K562 (cell line): ENCODE results near the gene NECTIN3. TPM values are rescaled to one million over a fixed set of nuclear protein-coding genes. Genes with fewer than 3 reads are reported as not detected.

ENCODE experiments used
- ATAC-seq: fragments of 200-7000 bp; cut with Tn5 transposase; 3 replicates; pipeline ENCODE4 v1.9.1; 2020; ENCODE audit warnings: moderate library complexity
- BruUV-seq: library from RNA; stranded (reverse); fragments of 400-500 nt; replicated peaks from 2 replicates; lab custom pipeline; 2021; lab: Mats Ljungman, UMichigan
- CTCF ChIA-PET: fragments of 300-600 bp; formaldehyde crosslinking; extraction: SDS; loops from one replicate; lab custom pipeline; 2021; ENCODE audit warnings: low intra/inter-chr PET ratio; lab: Yijun Ruan, JAX
- POLR2A ChIA-PET: fragments of 300-600, 350-650 bp; sonication (Branson Sonifier 250); formaldehyde crosslinking; extraction: SDS; loops from one replicate; lab custom pipeline; 2021; ENCODE audit warnings: antibody characterized with exemption, inconsistent platforms; lab: Yijun Ruan, JAX
- DNase-seq, 4 experiments: peaks; one replicate each; pipeline versions ENCODE4 v3.0.0 to v3.0.0-alpha.2; 2011 to 2018; ENCODE audit warnings: low spot score in 3 of 4, mixed read lengths in 3 of 4; ENCODE audit errors: extremely low read depth in 1 of 4
- FAIRE-seq: peaks from 2 replicates; lab custom pipeline; 2011; peaks lifted over from hg19 to GRCh38; lab: Jason Lieb, UNC
- H2AFZ ChIP-seq: 2 replicates; pipeline ENCODE4 v1.6.0; 2011; ENCODE audit warnings: low read depth, low read length, control low read depth, inconsistent platforms
- H3K27ac ChIP-seq: fragments of 200-600 bp; 3 replicates; pipeline ENCODE4 v1.8.0; 2011; ENCODE audit warnings: low read depth, mild to moderate bottlenecking, control low read depth, inconsistent platforms, low read length, moderate library complexity, mixed read lengths; ENCODE audit errors: extremely low read depth
- H3K27me3 ChIP-seq, 2 experiments: fragments of 300-600 bp in 1 of 2; 2 replicates in 1 of 2; 3 replicates in 1 of 2; pipeline versions ENCODE4 v1.6.0 to v1.8.0; 2011; ENCODE audit warnings: inconsistent platforms in 2 of 2, low read length in 2 of 2, mild to moderate bottlenecking in 1 of 2, mixed read lengths in 1 of 2, moderate library complexity in 1 of 2; ENCODE audit not compliant: control insufficient read depth in 2 of 2, insufficient read depth in 2 of 2
- H3K36me3 ChIP-seq: fragments of 300-600 bp; 3 replicates; pipeline ENCODE4 v1.8.0; 2011; ENCODE audit warnings: mild to moderate bottlenecking, low read length, inconsistent platforms; ENCODE audit not compliant: control insufficient read depth, insufficient read depth
- H3K4me1 ChIP-seq, 2 experiments: fragments of 200-600 bp in 1 of 2; replicated peaks in 1 of 2; 2 replicates in 1 of 2; 3 replicates in 1 of 2; pipeline versions ENCODE4 v1.5.1 to v1.8.0; 2011; ENCODE audit warnings: inconsistent platforms in 2 of 2, low read length in 2 of 2, mild to moderate bottlenecking in 1 of 2, mixed read lengths in 1 of 2, moderate library complexity in 1 of 2; ENCODE audit not compliant: control insufficient read depth in 2 of 2, insufficient read depth in 2 of 2
- H3K4me2 ChIP-seq: 2 replicates; pipeline ENCODE4 v1.6.1; 2011; ENCODE audit warnings: low read length, control low read depth, inconsistent platforms, mixed read lengths; ENCODE audit not compliant: insufficient read depth
- H3K4me3 ChIP-seq: fragments of 200-600 bp; sonication (generic), shearing (Covaris generic); 2 replicates; pipeline ENCODE4 v1.5.1; 2016; ENCODE audit warnings: control low read depth, inconsistent platforms
- H3K79me2 ChIP-seq: fragments of 200-600 bp; 3 replicates; pipeline ENCODE4 v1.8.0; 2011; ENCODE audit warnings: low read length, inconsistent platforms; ENCODE audit not compliant: control insufficient read depth, insufficient read depth
- H3K9ac ChIP-seq, 2 experiments: 2 replicates each; pipeline versions ENCODE4 v1.6.0 to v1.6.1; 2011; ENCODE audit warnings: low read depth in 2 of 2, low read length in 2 of 2, control low read depth in 1 of 2, inconsistent platforms in 1 of 2, mild to moderate bottlenecking in 1 of 2, mixed read lengths in 1 of 2; ENCODE audit not compliant: insufficient read depth in 1 of 2
- H3K9me1 ChIP-seq: one replicate; pipeline ENCODE4 v1.6.0; 2011; ENCODE audit warnings: inconsistent platforms, mild to moderate bottlenecking, low read length, moderate library complexity; ENCODE audit not compliant: control insufficient read depth, insufficient read depth
- H3K9me3 ChIP-seq: replicated peaks from 2 replicates; pipeline ENCODE4 v1.5.1; 2011; ENCODE audit warnings: low read depth, low read length, inconsistent platforms; ENCODE audit not compliant: control insufficient read depth, insufficient read depth
- H4K20me1 ChIP-seq: replicated peaks from 2 replicates; pipeline ENCODE4 v1.6.1; 2011; ENCODE audit warnings: low read length, inconsistent platforms, mixed read lengths; ENCODE audit not compliant: control insufficient read depth, insufficient read depth
- BACH1 ChIP-seq: fragments of 200-800 bp; sonication (Bioruptor generic); IDR thresholded peaks from 2 replicates; pipeline ENCODE4 v1.6.1; 2016; ENCODE audit warnings: missing genetic modification characterization, missing compliant biosample characterization
- BRD4 ChIP-seq: fragments of 200-600 bp; sonication (generic); IDR thresholded peaks from 2 replicates; pipeline ENCODE4 v1.6.1; 2017; ENCODE audit warnings: inconsistent platforms
- CBX5 ChIP-seq: IDR thresholded peaks from 2 replicates; pipeline ENCODE4 v1.6.1; 2014; ENCODE audit warnings: low read depth, borderline replicate concordance
- ETV5 ChIP-seq: sonication (generic); formaldehyde crosslinking; IDR thresholded peaks from 2 replicates; pipeline ENCODE4 v1.4.0; 2020; ENCODE audit warnings: low read depth, mild to moderate bottlenecking, missing genetic modification reagents
- KLF1 ChIP-seq: fragments of 450-650 bp; IDR thresholded peaks from 2 replicates; pipeline ENCODE4 v1.6.1; 2016; ENCODE audit warnings: missing genetic modification characterization, missing compliant biosample characterization
- PHTF2 ChIP-seq: fragments of 250-450 bp; sonication (Bioruptor Pico); IDR thresholded peaks from 2 replicates; pipeline ENCODE4 v1.5.0; 2021; ENCODE audit warnings: mild to moderate bottlenecking
- SNIP1 ChIP-seq: fragments of 450-650 bp; IDR thresholded peaks from 2 replicates; pipeline ENCODE4 v1.7.1; 2017; ENCODE audit warnings: low read depth, mild to moderate bottlenecking
- ZNF785 ChIP-seq: fragments of 250-450 bp; sonication (Bioruptor Pico); IDR thresholded peaks from 2 replicates; pipeline ENCODE4 v1.4.0; 2020; ENCODE audit warnings: mild to moderate bottlenecking
- WGBS: fragments of 100-300 bp; shearing (Covaris generic); methylation state at CpG from one replicate; pipeline ENCODE4 v1.1.6; 2016; ENCODE audit warnings: low coverage, mixed read lengths; ENCODE audit not compliant: insufficient coverage; ENCODE audit errors: missing lambda C conversion rate; 5-methylcytosine and 5-hydroxymethylcytosine counted together
- in situ Hi-C: fragments of 300-500 bp; cut with MboI; formaldehyde crosslinking; loops from 4 replicates; pipeline ENCODE4 v1.15.0; 2018; ENCODE audit warnings: inconsistent platforms, mixed read lengths
- intact Hi-C: fragments of 100-400 bp; cut with micrococcal nuclease; formaldehyde crosslinking; loops from 2 replicates; pipeline ENCODE4 v1.14.2; 2022
- polyA plus RNA-seq, 8 experiments: library from polyadenylated mRNA; depleted of rRNA in 4 of 8; stranded (reverse) in 5 of 8; unstranded in 3 of 8; fragments of >200 nt; fragmentation: Nextera tagmentation in 2 of 8; fragmentation: Illumina TruSeq in 1 of 8; extraction: Ambion mirVana in 2 of 8; extraction: Trizol in 1 of 8; gene quantifications; 2 replicates each; pipeline versions ENCODE4 v1.2.1 to v1.2.3, GENCODE V29; 2011 to 2014; ENCODE audit warnings: inconsistent platforms in 1 of 8, missing spikeins in 1 of 8
- total RNA-seq, 7 experiments: library from RNA; depleted of rRNA in 6 of 7; stranded (reverse); fragments of >200 nt in 6 of 7; fragmentation: Illumina TruSeq in 2 of 7; extraction: Trizol in 2 of 7; gene quantifications; 2 replicates each; pipeline versions ENCODE4 v1.2.1 to v1.2.3, GENCODE V29; 2011 to 2021; ENCODE audit warnings: low replicate concordance in 1 of 7
- TF ChIP-seq, protein P1 (sequence below): sonication (generic); formaldehyde crosslinking; IDR thresholded peaks from 2 replicates; pipeline ENCODE4 v1.8.0; 2022; ENCODE audit warnings: missing genetic modification reagents, mild to moderate bottlenecking, borderline replicate concordance

Gene NECTIN3
- total and polyA plus RNA-seq, 9 of the 15 experiments (the other 6 are each of a cell fraction or from before 2014, with no cell fraction given): 0.16 TPM; not detected in 8

DNA sequence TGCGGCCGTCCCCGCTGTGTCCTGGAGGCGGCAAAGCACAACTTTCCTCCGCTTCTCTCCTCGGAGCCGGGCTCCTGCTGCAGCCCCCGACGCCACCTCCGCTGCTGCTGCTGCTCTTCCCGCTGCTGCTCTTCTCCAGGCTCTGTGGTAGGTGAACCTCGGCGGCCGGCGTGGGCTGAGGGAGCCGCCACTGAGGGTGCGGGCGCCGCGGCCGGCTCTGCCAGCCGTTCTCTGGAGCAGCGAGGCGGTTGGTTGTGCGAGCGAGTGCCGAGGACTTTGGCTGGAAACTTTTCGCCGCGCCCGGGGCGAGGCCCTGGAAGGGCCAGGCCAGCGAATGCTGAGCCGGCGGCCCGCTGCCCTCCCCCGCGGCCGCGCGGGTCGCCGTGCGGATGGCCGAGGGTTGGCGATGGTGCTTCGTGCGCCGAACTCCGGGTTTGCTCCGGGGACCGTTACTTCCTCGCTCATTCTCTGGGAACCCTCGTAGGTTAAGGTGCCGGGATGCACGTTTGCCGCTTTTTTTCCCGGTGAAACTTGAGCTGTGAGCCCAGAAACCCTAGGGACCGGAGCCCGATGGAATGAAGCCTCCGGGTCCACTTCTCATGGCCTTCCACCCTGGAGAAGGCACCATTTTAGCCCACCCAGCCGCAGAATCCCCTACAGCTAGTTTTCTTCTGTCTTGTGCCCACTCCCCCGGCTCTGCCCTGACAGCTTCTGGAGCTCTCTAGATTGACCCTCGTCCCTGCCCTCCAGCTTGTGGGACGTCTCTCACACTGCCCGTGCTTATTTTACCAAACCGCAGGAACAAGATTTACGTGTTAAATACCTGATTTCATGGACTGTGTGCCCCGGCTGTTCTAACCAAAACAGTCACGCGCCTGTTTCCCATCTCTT lies 660 bp downstream of the NECTIN3 start:
- Histone ChIP-seq H3K79me2 (no peaks in the 10 kb centered on the region), H3K9ac (no peak overlapping the region)
- no TSS peak for BruUV-seq
- no peak for TF ChIP-seq BACH1
- TF ChIP-seq ZNF785: no peak
- no peak for TF ChIP-seq KLF1 (tag)
- TF ChIP-seq CBX5: no peak
- TF ChIP-seq BRD4: no peak
- no peak for TF ChIP-seq ETV5 (CRISPR knock-in tag)
- no peak for TF ChIP-seq SNIP1
- no peak for TF ChIP-seq PHTF2 (CRISPR knock-in tag)
- TF ChIP-seq, protein P1, sequence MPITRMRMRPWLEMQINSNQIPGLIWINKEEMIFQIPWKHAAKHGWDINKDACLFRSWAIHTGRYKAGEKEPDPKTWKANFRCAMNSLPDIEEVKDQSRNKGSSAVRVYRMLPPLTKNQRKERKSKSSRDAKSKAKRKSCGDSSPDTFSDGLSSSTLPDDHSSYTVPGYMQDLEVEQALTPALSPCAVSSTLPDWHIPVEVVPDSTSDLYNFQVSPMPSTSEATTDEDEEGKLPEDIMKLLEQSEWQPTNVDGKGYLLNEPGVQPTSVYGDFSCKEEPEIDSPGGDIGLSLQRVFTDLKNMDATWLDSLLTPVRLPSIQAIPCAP (CRISPR knock-in tag): no peak
- TF ChIP-seq, all 486 proteins: peak for 0
- FAIRE-seq (no peak), ATAC-seq (no peak; the same call in 2 of the 3 replicates), DNase-seq (no peak)
- Histone ChIP-seq H3K4me2 (no peak overlapping the region), H3K27me3 (peaks cover 3 to 17% of the 10 kb centered on the region in 2 experiments; a peak in 2 of 5 replicates), H2AFZ (no peak overlapping the region), H3K9me1 (no peaks in the 10 kb centered on the region), H3K4me3 (no peak overlapping the region), H3K27ac (no peak overlapping the region), H4K20me1 (no peaks in the 10 kb centered on the region), H3K4me1 (peaks cover 0 to 12% of the 10 kb centered on the region in 2 experiments; a peak in 2 of 5 replicates), H3K36me3 (no peaks in the 10 kb centered on the region), H3K9me3 (no peaks in the 10 kb centered on the region)
- POLR2A ChIA-PET: no interaction called here
- CTCF ChIA-PET: no interaction called here
- 16% methylated on average over 12 of the region's 71 CpGs for WGBS
- intact Hi-C loops: no loop called here
- in situ Hi-C loops: no loop called here
